SK-N-SH (cell line): ENCODE results near the gene MYADML2. TPM values are rescaled to one million over a fixed set of nuclear protein-coding genes. Genes with fewer than 3 reads are reported as not detected.

ENCODE experiments used
- CTCF ChIA-PET: fragments of 300-600, 350-600 bp; formaldehyde crosslinking; extraction: SDS; loops from one replicate; lab custom pipeline; 2021; lab: Yijun Ruan, JAX
- POLR2A ChIA-PET: fragments of 350-600 bp; sonication (Branson Sonifier 250); formaldehyde crosslinking; extraction: SDS; loops from one replicate; lab custom pipeline; 2020; ENCODE audit warnings: antibody characterized with exemption, inconsistent platforms; lab: Yijun Ruan, JAX
- DNase-seq: peaks from one replicate; pipeline ENCODE4 v3.0.0; 2012
- H2AFZ ChIP-seq: fragments of 200-600 bp; sonication (generic); 2 replicates; pipeline ENCODE4 v1.8.1; 2016; ENCODE audit warnings: antibody characterized with exemption, mild to moderate bottlenecking, low read depth
- H3F3A ChIP-seq: fragments of 200-600 bp; sonication (generic); replicated peaks from 2 replicates; pipeline ENCODE3; 2016; ENCODE audit warnings: antibody characterized with exemption, mild to moderate bottlenecking; ENCODE audit not compliant: insufficient read depth
- H3K27ac ChIP-seq, 2 experiments: fragments of 200-500 bp in 1 of 2; fragments of 200-600 bp in 1 of 2; sonication (Bioruptor generic) in 1 of 2; sonication (generic), shearing (Covaris generic) in 1 of 2; 2 replicates each; pipeline versions ENCODE4 v1.5.1 to v1.6.1; 2014 to 2016; ENCODE audit warnings: low read depth in 2 of 2, inconsistent platforms in 1 of 2, low read length in 1 of 2, mild to moderate bottlenecking in 1 of 2, mixed read lengths in 1 of 2
- H3K27me3 ChIP-seq: fragments of 200-600 bp; sonication (generic), shearing (Covaris generic); 2 replicates; pipeline ENCODE4 v1.6.1; 2016; ENCODE audit warnings: mixed run types; ENCODE audit not compliant: insufficient read depth
- H3K36me3 ChIP-seq, 2 experiments: fragments of 200-500 bp in 1 of 2; fragments of 200-600 bp in 1 of 2; sonication (Bioruptor generic) in 1 of 2; sonication (generic) in 1 of 2; replicated peaks in 1 of 2; 2 replicates each; pipeline versions ENCODE3 to v1.5.1; 2014 to 2016; ENCODE audit warnings: low read length in 1 of 2, mild to moderate bottlenecking in 1 of 2; ENCODE audit not compliant: insufficient read depth in 2 of 2, control insufficient read depth in 1 of 2
- H3K4me1 ChIP-seq, 2 experiments: fragments of 200-500 bp in 1 of 2; fragments of 200-600 bp in 1 of 2; sonication (Bioruptor generic) in 1 of 2; sonication (generic), shearing (Covaris generic) in 1 of 2; 2 replicates each; pipeline versions ENCODE4 v1.5.1 to v1.6.1; 2014 to 2016; ENCODE audit warnings: low read depth in 1 of 2, low read length in 1 of 2, mixed run types in 1 of 2; ENCODE audit not compliant: insufficient read depth in 2 of 2, control insufficient read depth in 1 of 2
- H3K4me2 ChIP-seq: fragments of 200-600 bp; sonication (generic), shearing (Covaris generic); 2 replicates; pipeline ENCODE4 v1.6.1; 2017; ENCODE audit warnings: mixed run types
- H3K4me3 ChIP-seq, 2 experiments: fragments of 200-500 bp in 1 of 2; fragments of 200-600 bp in 1 of 2; sonication (Bioruptor generic) in 1 of 2; sonication (generic), shearing (Covaris generic) in 1 of 2; 2 replicates each; pipeline versions ENCODE4 v1.5.1 to v1.8.1; 2014 to 2016; ENCODE audit warnings: low read depth in 2 of 2, inconsistent platforms in 1 of 2, low read length in 1 of 2, mild to moderate bottlenecking in 1 of 2, mixed read lengths in 1 of 2, moderate library complexity in 1 of 2
- H3K79me2 ChIP-seq: fragments of 200-600 bp; sonication (generic); 2 replicates; pipeline ENCODE4 v1.8.1; 2017; ENCODE audit warnings: mild to moderate bottlenecking; ENCODE audit not compliant: insufficient read depth
- H3K9ac ChIP-seq: fragments of 200-600 bp; sonication (generic); 2 replicates; pipeline ENCODE4 v1.6.1; 2017; ENCODE audit warnings: mixed run types
- H3K9me2 ChIP-seq: fragments of 200-600 bp; sonication (generic); 2 replicates; pipeline ENCODE4 v1.6.1; 2017; ENCODE audit warnings: mixed run types
- H3K9me3 ChIP-seq: fragments of 200-600 bp; sonication (generic); 2 replicates; pipeline ENCODE4 v1.6.1; 2017; ENCODE audit warnings: mixed run types, mild to moderate bottlenecking, moderate library complexity
- H4K20me1 ChIP-seq: fragments of 200-600 bp; sonication (generic); 2 replicates; pipeline ENCODE4 v1.6.1; 2017; ENCODE audit warnings: mild to moderate bottlenecking, mixed run types; ENCODE audit not compliant: insufficient read depth
- EP300 ChIP-seq, 2 experiments: IDR thresholded peaks; 2 replicates each; pipeline versions ENCODE4 v1.4.0 to v1.6.1; 2012; ENCODE audit warnings: borderline replicate concordance in 1 of 2, low read depth in 1 of 2, low read length in 1 of 2
- MXI1 ChIP-seq: IDR thresholded peaks from 2 replicates; pipeline ENCODE4 v1.6.1; 2012; ENCODE audit warnings: mild to moderate bottlenecking, low read depth, low read length, improper control_type of control experiment
- POLR2AphosphoS5 ChIP-seq: IDR thresholded peaks from 2 replicates; pipeline ENCODE4 v1.6.1; 2012; ENCODE audit warnings: low read depth, low read length
- RAD21 ChIP-seq: IDR thresholded peaks from 2 replicates; pipeline ENCODE4 v1.6.1; 2012; ENCODE audit warnings: mild to moderate bottlenecking, low read length
- RFX5 ChIP-seq: IDR thresholded peaks from 2 replicates; pipeline ENCODE4 v1.6.1; 2012; ENCODE audit warnings: mild to moderate bottlenecking, improper control_type of control experiment, low read length
- TCF12 ChIP-seq: IDR thresholded peaks from 2 replicates; pipeline ENCODE4 v1.4.0; 2012
- TEAD4 ChIP-seq: IDR thresholded peaks from 2 replicates; pipeline ENCODE4 v1.4.0; 2012; ENCODE audit warnings: mild to moderate bottlenecking, borderline replicate concordance; ENCODE audit not compliant: insufficient read depth
- ZBTB33 ChIP-seq: IDR thresholded peaks from 2 replicates; pipeline ENCODE4 v1.4.0; 2012; ENCODE audit warnings: low read depth, borderline replicate concordance
- WGBS: methylation state at CpG from one replicate; pipeline ENCODE4 v1.1.6; 2017; ENCODE audit warnings: low lambda C conversion rate; 5-methylcytosine and 5-hydroxymethylcytosine counted together
- polyA plus RNA-seq, 3 experiments: library from polyadenylated mRNA; depleted of rRNA; stranded (reverse); fragments of >200 nt; gene quantifications; 2 replicates each; pipeline ENCODE4 v1.2.3, GENCODE V29; 2012

MYADML2 gene
- polyA plus RNA-seq, 1 of the 3 experiments (the other 2 are of a cell fraction) = not detected

GRCh38 chr17:81991684-81992305 is 44.8 kb upstream of the MYADML2 start:
- peaks cover 0 to 14% of the 10 kb centered on the region in 2 experiments for H3K36me3 ChIP-seq
- no peaks in the 10 kb centered on the region; the same call in 1 of the 2 replicates for H4K20me1 ChIP-seq
- H3K4me1 ChIP-seq = peaks cover 0 to 25% of the 10 kb centered on the region in 2 experiments; a peak in 1 of 4 replicates
- H3K4me3 ChIP-seq = no peak overlapping the region
- no peaks in the 10 kb centered on the region for H3K9me3 ChIP-seq
- H3K27ac ChIP-seq = peak overlapping the region in 1 of 2 experiments; percentile 91; a peak in 2 of 4 replicates
- no peak for TF ChIP-seq POLR2AphosphoS5
- TF ChIP-seq TCF12 = no peak
- TF ChIP-seq MXI1 = peak; percentile 74
- TF ChIP-seq RAD21 = peak; percentile 27; the same call in 1 of the 2 replicates
- TF ChIP-seq, all 33 proteins: peak for 2
- no peaks in the 10 kb centered on the region for H3K9me2 ChIP-seq
- H3K9ac ChIP-seq = no peak overlapping the region
- no peak overlapping the region for H3K4me2 ChIP-seq
- peaks cover 20% of the 10 kb centered on the region; the same call in 1 of the 2 replicates for H3K79me2 ChIP-seq
- ChIA-PET CTCF (interaction anchor here (0.6 to 6.1 kb wide), 13 partner anchors 10 to 64 kb away, joined by 3 to 64 read pairs (median 6); partner anchors contain the start of genes MAFG and NOTUM), POLR2A (interaction anchor here (0.5 to 1.1 kb wide), 4 partner anchors 8 to 109 kb away, joined by 3 to 6 read pairs (median 4); no protein-coding TSS in a partner anchor)
- H2AFZ ChIP-seq = no peak overlapping the region
- peak; percentile 81 for DNase-seq
- 75% methylated on average over 18 of the region's 31 CpGs for WGBS
- no peaks in the 10 kb centered on the region for H3K27me3 ChIP-seq
- H3F3A ChIP-seq = no peaks in the 10 kb centered on the region

- H3K27me3 ChIP-seq = no peaks in the 10 kb centered on the region
- TF ChIP-seq POLR2AphosphoS5 (no peak), EP300 (IDR thresholded peaks at IDR 0.05; ENCODE audit: borderline replicate concordance in 1 of 2, low read depth in 1 of 2, low read length in 1 of 2) (0 out of 4 replicates have a peak, but pooled peaks of 1 of the 2 experiments have one; percentile 5), ZBTB33 (no peak), TEAD4 (no peak), RFX5 (no peak)
- H3F3A ChIP-seq = no peaks in the 10 kb centered on the region
- peak overlapping the region in 1 of 2 experiments; percentile 91; a peak in 2 of 4 replicates for H3K27ac ChIP-seq
- peaks cover 0 to 25% of the 10 kb centered on the region in 2 experiments; a peak in 1 of 4 replicates for H3K4me1 ChIP-seq
- no peak overlapping the region for H3K4me2 ChIP-seq
- 94% methylated on average over 25 of the region's 25 CpGs for WGBS
- peaks cover 1 to 19% of the 10 kb centered on the region in 2 experiments for H3K36me3 ChIP-seq
- ChIA-PET CTCF (interaction anchor here (0.6 to 6.1 kb wide), 12 partner anchors 9 to 63 kb away, joined by 3 to 64 read pairs (median 6); partner anchors contain the start of genes MAFG and NOTUM), POLR2A (interaction anchor here (0.5 to 1.0 kb wide), 3 partner anchors 7 to 108 kb away, joined by 3 to 6 read pairs (median 4); no protein-coding TSS in a partner anchor)
- H2AFZ ChIP-seq = no peak overlapping the region
- H3K79me2 ChIP-seq = peaks cover 20% of the 10 kb centered on the region; the same call in 1 of the 2 replicates
- no peak overlapping the region for H3K9ac ChIP-seq
- no peaks in the 10 kb centered on the region for H3K9me2 ChIP-seq
- H4K20me1 ChIP-seq = no peaks in the 10 kb centered on the region; the same call in 1 of the 2 replicates
- no peak overlapping the region for H3K4me3 ChIP-seq
- DNase-seq = no peak
- no peaks in the 10 kb centered on the region for H3K9me3 ChIP-seq
Observed at GRCh38 chr17:81990836-81991683, 44.0 kb upstream of the MYADML2 start.
